Vagina (tissue), 2 donors: ENCODE results near the gene CRYBG1. TPM values are rescaled to one million over a fixed set of nuclear protein-coding genes. Genes with fewer than 3 reads are reported as not detected.

ENCODE experiments used
- DNase-seq, 2 donors: peaks; one replicate each; pipeline ENCODE4 v3.0.0-alpha.2; 2017; ENCODE audit errors: extremely low spot score in 2 of 2
- H3K27ac ChIP-seq: fragments of 200-600 bp; sonication (generic); one replicate; pipeline ENCODE4 v1.5.1; 2019
- H3K27me3 ChIP-seq: fragments of 200-600 bp; sonication (generic); one replicate; pipeline ENCODE4 v1.5.1; 2019
- H3K36me3 ChIP-seq, 2 donors: fragments of 200-600 bp; sonication (generic); one replicate each; pipeline ENCODE4 v1.5.1; 2017 to 2019
- H3K4me1 ChIP-seq: fragments of 200-600 bp; sonication (generic); one replicate; pipeline ENCODE4 v1.5.1; 2019
- H3K4me3 ChIP-seq, 2 donors: fragments of 200-600 bp; sonication (generic); 1 replicate in 1 of 2; 2 replicates in 1 of 2; pipeline ENCODE4 v1.5.1; 2016 to 2019
- H3K9me3 ChIP-seq: fragments of 200-600 bp; sonication (generic); one replicate; pipeline ENCODE4 v1.5.1; 2019
- POLR2A ChIP-seq, 2 donors: fragments of 450-650 bp; IDR thresholded peaks; one replicate each; pipeline ENCODE4 v1.6.1; 2017; ENCODE audit warnings: antibody characterized with exemption in 2 of 2, mild to moderate bottlenecking in 2 of 2, moderate library complexity in 2 of 2
- POLR2AphosphoS5 ChIP-seq, 2 donors: sonication (generic); formaldehyde crosslinking; IDR thresholded peaks; one replicate each; pipeline ENCODE4 v1.9.0; 2017; ENCODE audit warnings: antibody characterized with exemption in 2 of 2, mild to moderate bottlenecking in 2 of 2, low read depth in 1 of 2; ENCODE audit not compliant: insufficient read depth in 1 of 2
- intact Hi-C: fragments of 100-400 bp; cut with DNase I; formaldehyde crosslinking; loops from one replicate; pipeline ENCODE4 v1.15.1; 2023
- total RNA-seq: library from RNA; depleted of rRNA; stranded (reverse); fragments of >200 nt; gene quantifications from one replicate; pipeline ENCODE4 v1.2.3, GENCODE V29; 2016
- TF ChIP-seq, protein P1 (sequence below), 3 experiments: fragments of 450-650 bp in 2 of 3; fragments of 200-600 bp in 1 of 3; sonication (generic) in 1 of 3; IDR thresholded peaks; one replicate each; pipeline ENCODE4 v1.5.1; 2017 to 2019; ENCODE audit warnings: antibody characterized with exemption in 3 of 3, mild to moderate bottlenecking in 2 of 3, moderate library complexity in 2 of 3

The CRYBG1 gene
- total RNA-seq, 1 donor from 2014 or later: 46.7 TPM

DNA sequence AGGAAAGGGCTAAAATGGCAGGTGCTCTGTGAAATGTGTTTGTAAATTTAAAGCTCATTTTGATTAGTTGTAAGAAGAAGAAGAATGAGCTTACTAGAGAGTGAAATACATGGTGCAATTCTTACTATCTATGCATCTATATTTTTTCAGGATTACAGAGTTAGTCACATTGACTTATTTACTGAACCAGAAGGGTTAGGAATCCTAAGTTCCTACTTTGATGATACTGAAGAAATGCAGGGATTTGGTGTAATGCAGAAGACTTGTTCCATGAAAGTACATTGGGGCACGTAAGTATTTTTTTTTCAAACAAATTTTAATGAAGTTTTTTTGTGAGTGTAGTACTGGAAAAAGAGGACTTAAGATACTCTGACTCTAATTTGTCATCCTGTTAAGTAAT, 169.5 kb downstream of the CRYBG1 start:
- no peaks in the 10 kb centered on the region for H3K27me3 ChIP-seq
- no peaks in the 10 kb centered on the region for H3K4me1 ChIP-seq
- DNase-seq: no peak
- no peak overlapping the region for H3K4me3 ChIP-seq
- H3K36me3 ChIP-seq: no peaks in the 10 kb centered on the region
- intact Hi-C loops: no loop called here
- no peaks in the 10 kb centered on the region for H3K9me3 ChIP-seq
- TF ChIP-seq, protein P1, sequence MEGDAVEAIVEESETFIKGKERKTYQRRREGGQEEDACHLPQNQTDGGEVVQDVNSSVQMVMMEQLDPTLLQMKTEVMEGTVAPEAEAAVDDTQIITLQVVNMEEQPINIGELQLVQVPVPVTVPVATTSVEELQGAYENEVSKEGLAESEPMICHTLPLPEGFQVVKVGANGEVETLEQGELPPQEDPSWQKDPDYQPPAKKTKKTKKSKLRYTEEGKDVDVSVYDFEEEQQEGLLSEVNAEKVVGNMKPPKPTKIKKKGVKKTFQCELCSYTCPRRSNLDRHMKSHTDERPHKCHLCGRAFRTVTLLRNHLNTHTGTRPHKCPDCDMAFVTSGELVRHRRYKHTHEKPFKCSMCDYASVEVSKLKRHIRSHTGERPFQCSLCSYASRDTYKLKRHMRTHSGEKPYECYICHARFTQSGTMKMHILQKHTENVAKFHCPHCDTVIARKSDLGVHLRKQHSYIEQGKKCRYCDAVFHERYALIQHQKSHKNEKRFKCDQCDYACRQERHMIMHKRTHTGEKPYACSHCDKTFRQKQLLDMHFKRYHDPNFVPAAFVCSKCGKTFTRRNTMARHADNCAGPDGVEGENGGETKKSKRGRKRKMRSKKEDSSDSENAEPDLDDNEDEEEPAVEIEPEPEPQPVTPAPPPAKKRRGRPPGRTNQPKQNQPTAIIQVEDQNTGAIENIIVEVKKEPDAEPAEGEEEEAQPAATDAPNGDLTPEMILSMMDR (IDR thresholded peaks at IDR 0.05): no peak
- TF ChIP-seq POLR2AphosphoS5 (IDR thresholded peaks at IDR 0.05; ENCODE audit: insufficient read depth in 1 of 2, low read depth in 1 of 2): no peak
- no peak for TF ChIP-seq POLR2A (IDR thresholded peaks at IDR 0.05)
- no peak overlapping the region for H3K27ac ChIP-seq

DNA sequence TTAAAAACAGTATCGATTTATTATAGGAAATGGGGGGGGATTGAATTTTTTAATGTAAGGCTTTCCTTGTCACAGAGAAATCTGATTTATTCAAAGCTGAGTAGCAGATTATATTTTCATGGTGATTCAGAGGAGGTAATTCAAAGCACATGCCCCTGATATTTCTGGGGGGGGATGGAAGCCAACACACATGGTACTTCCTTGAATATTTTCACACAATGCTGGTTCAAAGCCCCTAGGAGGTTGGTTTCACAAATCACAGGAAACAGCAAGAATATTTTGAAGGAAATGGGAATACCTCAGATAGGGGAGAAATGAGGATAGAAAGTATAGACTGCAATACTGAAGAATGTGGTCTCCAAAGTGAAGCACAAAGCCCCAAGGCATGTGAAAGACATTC, 170.0 kb downstream of the CRYBG1 start:
- no peak overlapping the region for H3K4me3 ChIP-seq
- H3K36me3 ChIP-seq: no peaks in the 10 kb centered on the region
- H3K4me1 ChIP-seq: no peaks in the 10 kb centered on the region
- TF ChIP-seq POLR2AphosphoS5 (IDR thresholded peaks at IDR 0.05; ENCODE audit: insufficient read depth in 1 of 2, low read depth in 1 of 2): no peak
- no peak for TF ChIP-seq POLR2A (IDR thresholded peaks at IDR 0.05)
- TF ChIP-seq, protein P1 (IDR thresholded peaks at IDR 0.05): no peak
- intact Hi-C loops: no loop called here
- H3K9me3 ChIP-seq: no peaks in the 10 kb centered on the region
- H3K27ac ChIP-seq: no peak overlapping the region
- H3K27me3 ChIP-seq: no peaks in the 10 kb centered on the region
- DNase-seq: no peak

DNA sequence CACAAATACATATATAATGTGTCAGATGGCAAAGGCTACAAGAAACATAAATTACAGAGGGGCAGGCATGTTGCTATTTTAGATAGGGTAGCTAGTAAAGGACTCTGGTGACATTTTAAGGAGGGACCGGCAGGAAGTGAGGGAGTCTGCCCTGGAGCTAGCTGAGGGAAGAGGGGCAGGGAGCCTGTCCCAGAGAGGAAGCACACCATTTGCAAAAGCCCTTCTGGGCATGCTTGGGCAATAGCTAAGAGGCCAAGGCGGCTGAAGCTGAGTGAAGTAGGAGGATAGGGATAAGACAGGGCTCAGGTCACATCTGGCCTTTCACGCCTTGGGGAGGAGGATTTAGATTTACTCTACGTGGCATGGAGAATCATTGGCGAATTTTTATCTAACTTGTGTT, 172.5 kb downstream of the CRYBG1 start:
- TF ChIP-seq, protein P1 (IDR thresholded peaks at IDR 0.05): no peak
- no peak for TF ChIP-seq POLR2AphosphoS5 (IDR thresholded peaks at IDR 0.05; ENCODE audit: insufficient read depth in 1 of 2, low read depth in 1 of 2)
- no peak for TF ChIP-seq POLR2A (IDR thresholded peaks at IDR 0.05)
- H3K27me3 ChIP-seq: no peaks in the 10 kb centered on the region
- H3K4me1 ChIP-seq: no peaks in the 10 kb centered on the region
- DNase-seq: no peak
- intact Hi-C loops: no loop called here
- no peak overlapping the region for H3K4me3 ChIP-seq
- no peaks in the 10 kb centered on the region for H3K36me3 ChIP-seq
- H3K9me3 ChIP-seq: no peaks in the 10 kb centered on the region
- no peak overlapping the region for H3K27ac ChIP-seq

DNA sequence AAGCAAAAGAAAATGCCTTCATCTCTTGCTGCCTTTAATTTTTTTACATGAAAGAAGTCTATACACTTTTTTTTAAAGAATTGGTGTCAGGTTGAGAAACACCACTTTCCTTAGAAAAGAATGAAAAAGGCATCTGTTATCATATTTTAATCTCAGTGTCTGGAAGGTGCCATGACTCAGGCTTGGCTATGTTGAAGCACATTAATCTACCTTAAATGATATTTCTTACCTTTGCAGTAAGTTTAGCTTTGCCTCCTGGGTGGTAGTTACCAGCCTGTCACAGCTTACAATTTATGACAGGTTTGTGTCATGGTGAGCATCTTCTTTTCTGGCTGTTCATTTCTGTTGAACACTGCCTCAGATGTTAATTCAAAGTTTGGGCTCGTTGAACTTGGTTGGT, 173.5 kb downstream of the CRYBG1 start:
- Histone ChIP-seq H3K27ac (no peak overlapping the region), H3K9me3 (no peaks in the 10 kb centered on the region), H3K4me1 (no peaks in the 10 kb centered on the region), H3K27me3 (no peaks in the 10 kb centered on the region), H3K4me3 (no peak overlapping the region), H3K36me3 (no peaks in the 10 kb centered on the region)
- intact Hi-C loops: no loop called here
- TF ChIP-seq POLR2AphosphoS5 (IDR thresholded peaks at IDR 0.05; ENCODE audit: insufficient read depth in 1 of 2, low read depth in 1 of 2): no peak
- TF ChIP-seq POLR2A (IDR thresholded peaks at IDR 0.05): no peak
- TF ChIP-seq, protein P1 (IDR thresholded peaks at IDR 0.05): no peak
- DNase-seq: no peak

DNA sequence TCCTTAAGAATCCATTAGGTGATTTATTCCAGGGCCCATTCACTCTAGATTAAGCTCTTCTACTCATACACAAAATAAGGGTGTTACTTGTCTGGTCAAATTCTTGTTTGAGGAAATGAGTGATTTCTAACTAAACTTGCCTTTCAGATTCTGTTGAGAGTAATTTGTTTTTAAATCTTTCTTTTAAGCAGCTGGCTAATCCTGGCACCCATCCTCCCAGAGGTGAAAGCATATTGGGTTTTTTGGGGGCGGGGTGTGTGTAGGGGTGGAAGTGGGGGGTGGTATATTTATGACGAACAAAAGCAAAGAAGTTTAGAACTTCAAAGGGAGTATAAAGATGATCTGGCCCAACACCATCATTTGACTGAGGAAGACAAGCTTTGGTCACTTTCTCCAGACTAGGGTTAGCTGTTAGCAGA, 174.1 kb downstream of the CRYBG1 start:
- Histone ChIP-seq H3K27me3 (no peaks in the 10 kb centered on the region), H3K4me3 (no peak overlapping the region), H3K9me3 (no peaks in the 10 kb centered on the region), H3K4me1 (no peaks in the 10 kb centered on the region), H3K27ac (no peak overlapping the region), H3K36me3 (no peaks in the 10 kb centered on the region)
- TF ChIP-seq POLR2AphosphoS5 (IDR thresholded peaks at IDR 0.05; ENCODE audit: insufficient read depth in 1 of 2, low read depth in 1 of 2) (no peak), POLR2A (IDR thresholded peaks at IDR 0.05) (no peak)
- DNase-seq: no peak
- intact Hi-C loops: no loop called here
